Esophagus muscularis mucosa (tissue), 3 donors: ENCODE results near the gene IGIP.

Experiments used
- CTCF ChIP-seq, 3 experiments: fragments of 200-600 bp in 2 of 3; fragments of 450-650 bp in 1 of 3; sonication (generic) in 2 of 3; IDR thresholded peaks; one replicate each; pipeline ENCODE4 v1.5.1; 2017 to 2019; ENCODE audit warnings: antibody characterized with exemption in 3 of 3, mild to moderate bottlenecking in 2 of 3, moderate library complexity in 1 of 3
- POLR2AphosphoS5 ChIP-seq, 2 donors: sonication (generic); formaldehyde crosslinking; IDR thresholded peaks; one replicate each; pipeline ENCODE4 v1.6.1; 2017; ENCODE audit warnings: antibody characterized with exemption in 2 of 2

- no peak for TF ChIP-seq CTCF (IDR thresholded peaks at IDR 0.05)
- TF ChIP-seq POLR2AphosphoS5 (IDR thresholded peaks at IDR 0.05) = no peak
Measured at GRCh38 chr5:140145256-140145655, 19.5 kb downstream of the IGIP start.
